GM12864 (cell line): ENCODE measurements around the gene TSPAN5.
A peak's percentile ranks its signal among the peaks of the same experiment; 100 is the strongest.

ENCODE experiments used
- DNase-seq: peaks from one replicate; pipeline ENCODE4 v3.0.0-alpha.2; 2011; ENCODE audit warnings: low read depth
- H3K4me3 ChIP-seq: 2 replicates; pipeline ENCODE4 v1.5.1; 2011; ENCODE audit warnings: mild to moderate bottlenecking, low read depth, low read length, control low read depth
- TF ChIP-seq, protein P1 (sequence below): IDR thresholded peaks from 2 replicates; pipeline ENCODE4 v1.5.1; 2011; ENCODE audit warnings: low read depth, mild to moderate bottlenecking, moderate library complexity, low read length, control low read depth, inconsistent platforms; ENCODE audit errors: missing control alignments

The TSPAN5 gene

DNA sequence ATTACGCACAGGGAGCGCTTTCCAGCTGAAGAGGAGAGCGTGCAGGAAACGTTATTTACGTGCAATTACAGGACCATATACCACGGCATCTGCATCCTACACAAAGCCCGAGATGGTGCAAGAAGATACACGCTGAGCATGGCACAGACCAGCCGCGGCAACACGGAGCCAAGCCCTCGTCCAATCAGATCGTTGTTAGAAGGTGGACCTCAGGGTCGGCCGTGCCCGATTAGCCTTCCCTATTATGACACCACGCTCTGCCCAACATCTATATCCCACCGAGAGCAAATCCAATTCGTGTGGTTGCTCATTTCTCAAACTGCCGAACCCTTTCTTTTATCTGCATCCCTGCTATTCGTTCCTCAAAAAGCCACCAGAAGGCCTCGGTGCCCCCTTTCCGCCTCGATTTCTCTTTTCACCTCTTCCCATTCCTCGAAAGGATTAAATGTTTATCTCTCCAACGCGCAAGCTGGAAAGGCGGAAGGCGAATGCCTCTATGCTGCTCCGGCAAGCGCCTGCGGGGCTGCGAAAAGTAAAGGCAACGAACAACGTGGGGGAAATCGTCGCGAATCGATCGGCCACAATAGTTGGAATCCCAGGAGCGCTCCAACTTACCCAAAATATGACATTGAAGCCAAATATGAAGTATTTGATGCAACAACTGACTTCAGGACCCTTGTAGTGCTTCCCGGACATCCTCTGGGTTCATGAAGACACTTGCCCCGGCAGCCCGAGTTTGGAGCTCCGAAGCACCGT is 702 bp downstream of the TSPAN5 start:
- TF ChIP-seq, protein P1, sequence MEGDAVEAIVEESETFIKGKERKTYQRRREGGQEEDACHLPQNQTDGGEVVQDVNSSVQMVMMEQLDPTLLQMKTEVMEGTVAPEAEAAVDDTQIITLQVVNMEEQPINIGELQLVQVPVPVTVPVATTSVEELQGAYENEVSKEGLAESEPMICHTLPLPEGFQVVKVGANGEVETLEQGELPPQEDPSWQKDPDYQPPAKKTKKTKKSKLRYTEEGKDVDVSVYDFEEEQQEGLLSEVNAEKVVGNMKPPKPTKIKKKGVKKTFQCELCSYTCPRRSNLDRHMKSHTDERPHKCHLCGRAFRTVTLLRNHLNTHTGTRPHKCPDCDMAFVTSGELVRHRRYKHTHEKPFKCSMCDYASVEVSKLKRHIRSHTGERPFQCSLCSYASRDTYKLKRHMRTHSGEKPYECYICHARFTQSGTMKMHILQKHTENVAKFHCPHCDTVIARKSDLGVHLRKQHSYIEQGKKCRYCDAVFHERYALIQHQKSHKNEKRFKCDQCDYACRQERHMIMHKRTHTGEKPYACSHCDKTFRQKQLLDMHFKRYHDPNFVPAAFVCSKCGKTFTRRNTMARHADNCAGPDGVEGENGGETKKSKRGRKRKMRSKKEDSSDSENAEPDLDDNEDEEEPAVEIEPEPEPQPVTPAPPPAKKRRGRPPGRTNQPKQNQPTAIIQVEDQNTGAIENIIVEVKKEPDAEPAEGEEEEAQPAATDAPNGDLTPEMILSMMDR: no peak
- no peak for DNase-seq
- peak overlapping the region; percentile 48 for H3K4me3 ChIP-seq

DNA sequence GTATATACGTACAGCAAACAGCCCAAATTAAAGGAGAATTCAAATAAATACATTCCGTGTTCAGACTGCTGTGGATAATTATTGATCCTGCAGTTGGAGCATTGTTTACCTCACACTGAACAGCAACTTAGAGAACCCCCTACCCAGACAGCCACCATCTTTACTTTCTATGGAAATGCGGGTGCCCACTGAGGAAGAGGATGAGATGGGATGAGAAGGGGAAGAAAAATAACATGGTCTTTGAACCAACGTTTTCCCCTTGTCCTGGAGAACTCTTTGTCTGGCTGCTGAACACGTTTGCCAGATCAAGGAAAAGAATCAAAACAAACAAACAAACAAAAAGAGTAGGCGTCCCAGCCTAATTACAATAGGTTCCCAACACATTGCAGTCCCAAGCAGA is 1.5 kb downstream of the TSPAN5 start:
- TF ChIP-seq, protein P1: no peak
- H3K4me3 ChIP-seq: no peak overlapping the region
- no peak for DNase-seq

DNA sequence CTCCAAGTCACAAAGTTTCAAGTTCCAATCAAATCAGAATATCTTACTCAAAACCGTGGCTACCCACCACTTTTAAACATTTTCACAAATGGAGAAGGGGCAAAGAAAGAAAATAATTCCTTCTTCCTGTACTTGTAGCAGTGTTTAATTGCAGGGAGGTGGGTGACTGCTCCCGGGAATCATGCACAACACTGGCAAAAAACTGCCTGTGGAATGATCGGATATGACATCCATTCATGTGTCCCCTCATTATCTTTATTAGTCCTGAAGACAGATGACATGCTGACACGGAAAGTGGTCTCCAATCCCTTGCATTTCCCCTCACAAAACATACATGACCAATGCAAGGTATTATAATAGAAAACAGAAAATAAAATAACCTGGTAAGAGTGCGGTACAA is 2.0 kb downstream of the TSPAN5 start:
- TF ChIP-seq, protein P1: no peak
- no peak for DNase-seq
- no peak overlapping the region for H3K4me3 ChIP-seq

DNA sequence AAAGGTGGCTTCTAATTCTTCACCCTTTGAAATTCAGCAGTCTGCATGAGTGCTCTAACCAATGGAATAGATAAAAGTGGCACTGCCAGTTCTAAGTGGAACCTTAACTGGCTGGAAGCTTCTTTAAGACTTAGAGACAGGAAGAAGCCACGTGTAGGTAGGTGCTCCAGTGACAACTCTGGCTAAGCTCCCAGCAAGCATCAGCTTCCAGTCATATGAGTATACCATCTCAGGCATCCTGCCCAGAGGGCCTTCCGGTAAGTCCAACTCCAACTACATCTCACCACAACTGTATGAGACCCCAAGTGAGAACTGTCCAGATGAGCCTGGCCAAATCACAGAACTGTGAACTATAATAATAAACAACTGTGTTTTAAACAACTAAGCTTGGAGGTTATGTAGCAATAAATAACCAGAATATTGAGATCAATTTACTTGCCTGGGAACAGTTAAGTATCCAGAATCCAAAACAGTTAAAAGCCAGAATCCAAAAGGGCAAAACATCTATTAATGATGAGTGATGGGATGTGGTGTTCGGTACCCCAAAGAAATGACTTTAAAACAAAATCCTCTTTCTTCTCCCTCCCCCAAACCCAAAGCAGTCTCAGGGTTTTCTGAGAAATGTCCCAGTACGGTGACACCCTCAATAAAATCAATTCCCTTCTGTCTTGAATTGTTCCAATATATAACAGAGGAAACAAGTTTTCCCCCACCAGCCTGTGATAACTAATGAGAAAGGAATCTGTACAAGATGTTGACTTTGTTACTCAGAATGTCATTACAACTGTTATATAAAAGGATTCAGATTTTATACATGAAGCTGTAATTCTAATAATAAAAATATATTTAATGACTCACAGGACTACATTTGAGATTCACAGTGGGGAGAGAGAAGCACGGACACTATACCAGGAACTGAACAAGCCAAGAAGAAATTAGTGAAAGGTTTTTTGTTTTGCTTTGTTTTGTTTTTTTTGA is 4.2 kb downstream of the TSPAN5 start:
- TF ChIP-seq, protein P1: no peak
- no peak overlapping the region for H3K4me3 ChIP-seq
- DNase-seq: no peak

DNA sequence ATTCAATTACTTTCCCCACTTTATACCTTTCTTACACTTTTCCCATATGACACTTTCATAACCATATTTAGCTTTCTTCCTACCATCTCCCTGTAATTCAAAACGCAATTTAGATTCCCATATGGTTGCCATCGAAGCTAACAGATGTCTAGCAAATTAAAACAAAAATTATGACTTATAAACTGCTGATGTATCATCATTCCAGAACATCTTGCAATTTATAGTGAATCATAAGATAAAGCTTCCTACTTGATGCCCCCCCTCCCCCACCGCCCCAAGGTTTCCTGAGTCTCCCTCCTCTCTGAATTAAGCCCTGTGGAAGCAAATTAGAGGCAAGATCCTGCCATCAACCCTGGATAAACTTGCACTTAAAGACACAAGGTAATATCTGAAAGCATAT is 5.4 kb downstream of the TSPAN5 start:
- no peak for DNase-seq
- no peak overlapping the region for H3K4me3 ChIP-seq
- TF ChIP-seq, protein P1: no peak

DNA sequence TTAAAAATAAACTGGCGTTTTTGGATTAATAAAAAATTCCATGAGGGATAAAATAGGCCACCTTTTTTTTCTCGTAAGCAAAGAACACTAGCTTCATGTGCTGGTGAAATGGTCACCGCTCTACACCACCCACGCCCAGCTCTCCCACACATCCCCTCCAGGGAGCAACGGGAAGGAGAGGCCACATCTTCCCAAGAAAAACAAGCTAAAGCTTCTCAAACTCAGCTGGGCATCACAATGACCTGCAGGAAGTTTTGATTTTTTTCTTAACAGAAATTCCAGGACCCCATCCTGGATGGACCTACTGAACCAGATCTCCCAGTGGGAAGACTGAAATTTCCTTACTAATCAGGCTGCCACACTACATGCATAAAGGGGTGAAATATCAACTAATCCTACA is 9.8 kb downstream of the TSPAN5 start:
- no peak overlapping the region for H3K4me3 ChIP-seq
- TF ChIP-seq, protein P1: no peak
- no peak for DNase-seq
